A673 (cell line): ENCODE data around the gene ADAT2.

Source experiments
- CTCF ChIP-seq: fragments of 300-800, 200-600 bp; sonication (generic); conservative IDR thresholded peaks from 2 replicates; pipeline ENCODE4 v1.5.1; 2017; ENCODE audit warnings: low read depth, mild to moderate bottlenecking, antibody characterized with exemption, low read length, moderate library complexity, mixed read lengths
- EZH2 ChIP-seq: fragments of 200-600 bp; sonication (generic); IDR thresholded peaks from 2 replicates; pipeline ENCODE4 v1.6.1; 2017; ENCODE audit warnings: borderline replicate concordance, low read depth, mild to moderate bottlenecking, mixed read lengths, antibody characterized with exemption, low read length; ENCODE audit not compliant: poor library complexity, severe bottlenecking

- TF ChIP-seq CTCF (no peak), EZH2 (no peak)
Measured at GRCh38 chr6:143450453-143451371, at the start of gene ADAT2, which contains the start of gene PEX3.
